Brain microvascular endothelial cell (primary cell): ENCODE results near the gene SPINK4.

Source experiments
- DNase-seq: peaks from one replicate; pipeline ENCODE4 v3.0.0-alpha.2; 2020
- H3K27ac ChIP-seq: fragments of 250-450 bp; sonication (Bioruptor Pico); 2 replicates; pipeline ENCODE4 v1.5.1; 2020; ENCODE audit warnings: mild to moderate bottlenecking, moderate library complexity
- H3K27me3 ChIP-seq: fragments of 250-450 bp; sonication (Bioruptor Pico); replicated peaks from 2 replicates; pipeline ENCODE4 v1.5.1; 2020; ENCODE audit warnings: mild to moderate bottlenecking
- H3K36me3 ChIP-seq: fragments of 250-450 bp; sonication (Bioruptor Pico); replicated peaks from 2 replicates; pipeline ENCODE4 v1.5.1; 2020; ENCODE audit warnings: mild to moderate bottlenecking
- H3K4me3 ChIP-seq: 2 replicates; pipeline ENCODE4 v1.5.1; 2011; ENCODE audit warnings: low read depth, mild to moderate bottlenecking, control low read depth, low read length, moderate library complexity
- in situ Hi-C: cut with HindIII; loops from 2 replicates; pipeline ENCODE4 v1.10.0; 2017; ENCODE audit warnings: low sequenced_read_pairs, low pct_ligation_motif_present
- TF ChIP-seq, protein P1 (sequence below): IDR thresholded peaks from 2 replicates; pipeline ENCODE4 v1.5.1; 2011; ENCODE audit warnings: low read depth, mild to moderate bottlenecking, moderate library complexity, low read length, control low read depth, inconsistent platforms; ENCODE audit errors: missing control alignments

The SPINK4 gene, protein sequence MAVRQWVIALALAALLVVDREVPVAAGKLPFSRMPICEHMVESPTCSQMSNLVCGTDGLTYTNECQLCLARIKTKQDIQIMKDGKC

GRCh38 chr9:33239921-33240320, at the start of gene SPINK4:
TSS of gene SPINK4 (plus strand) at chr9:33240167. CDS start at chr9:33240209, 42 bp downstream.
- TF ChIP-seq, protein P1, sequence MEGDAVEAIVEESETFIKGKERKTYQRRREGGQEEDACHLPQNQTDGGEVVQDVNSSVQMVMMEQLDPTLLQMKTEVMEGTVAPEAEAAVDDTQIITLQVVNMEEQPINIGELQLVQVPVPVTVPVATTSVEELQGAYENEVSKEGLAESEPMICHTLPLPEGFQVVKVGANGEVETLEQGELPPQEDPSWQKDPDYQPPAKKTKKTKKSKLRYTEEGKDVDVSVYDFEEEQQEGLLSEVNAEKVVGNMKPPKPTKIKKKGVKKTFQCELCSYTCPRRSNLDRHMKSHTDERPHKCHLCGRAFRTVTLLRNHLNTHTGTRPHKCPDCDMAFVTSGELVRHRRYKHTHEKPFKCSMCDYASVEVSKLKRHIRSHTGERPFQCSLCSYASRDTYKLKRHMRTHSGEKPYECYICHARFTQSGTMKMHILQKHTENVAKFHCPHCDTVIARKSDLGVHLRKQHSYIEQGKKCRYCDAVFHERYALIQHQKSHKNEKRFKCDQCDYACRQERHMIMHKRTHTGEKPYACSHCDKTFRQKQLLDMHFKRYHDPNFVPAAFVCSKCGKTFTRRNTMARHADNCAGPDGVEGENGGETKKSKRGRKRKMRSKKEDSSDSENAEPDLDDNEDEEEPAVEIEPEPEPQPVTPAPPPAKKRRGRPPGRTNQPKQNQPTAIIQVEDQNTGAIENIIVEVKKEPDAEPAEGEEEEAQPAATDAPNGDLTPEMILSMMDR = no peak
- Histone ChIP-seq H3K27me3 (no peaks in the 10 kb centered on the region), H3K36me3 (no peaks in the 10 kb centered on the region), H3K27ac (no peak within 1 kb of the TSS), H3K4me3 (no peak within 1 kb of the TSS)
- in situ Hi-C loops = no loop called here
- no peak for DNase-seq

- H3K27ac ChIP-seq = no peak overlapping the region
- DNase-seq = no peak
- H3K36me3 ChIP-seq = no peaks in the 10 kb centered on the region
- TF ChIP-seq, protein P1 = no peak
- no peaks in the 10 kb centered on the region for H3K27me3 ChIP-seq
- H3K4me3 ChIP-seq = no peak overlapping the region
- in situ Hi-C loops = no loop called here
Measured at GRCh38 chr9:33192493-33193255, 47.3 kb upstream of the SPINK4 start.

- TF ChIP-seq, protein P1 = no peak
- in situ Hi-C loops = no loop called here
- no peaks in the 10 kb centered on the region for H3K36me3 ChIP-seq
- no peaks in the 10 kb centered on the region for H3K27me3 ChIP-seq
- no peak overlapping the region for H3K4me3 ChIP-seq
- H3K27ac ChIP-seq = no peak overlapping the region
- no peak for DNase-seq
Measured at GRCh38 chr9:33193818-33194217, 46.1 kb upstream of the SPINK4 start.

DNA sequence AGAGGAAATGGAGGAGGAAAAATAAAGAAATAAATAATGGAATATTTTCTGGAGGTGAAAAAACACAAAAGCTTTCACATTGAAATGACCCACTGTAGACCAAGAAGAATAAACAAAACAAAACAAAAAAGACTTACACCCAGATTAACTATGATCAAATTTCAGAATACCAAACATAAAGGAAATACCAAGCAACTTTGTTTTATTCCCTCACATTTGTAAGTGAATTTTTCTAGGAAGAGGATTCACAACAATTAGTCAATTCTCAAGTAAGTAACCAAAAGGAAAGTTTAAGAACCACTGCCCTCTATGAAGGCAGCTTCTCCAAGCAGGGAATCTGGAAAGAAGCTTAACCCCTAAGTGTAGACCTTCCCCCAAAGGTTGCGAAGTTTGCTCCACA, 43.2 kb upstream of the SPINK4 start:
- Histone ChIP-seq H3K36me3 (no peaks in the 10 kb centered on the region), H3K27me3 (no peaks in the 10 kb centered on the region), H3K4me3 (no peak overlapping the region), H3K27ac (no peak overlapping the region)
- TF ChIP-seq, protein P1 = no peak
- in situ Hi-C loops = no loop called here
- DNase-seq = no peak

DNA sequence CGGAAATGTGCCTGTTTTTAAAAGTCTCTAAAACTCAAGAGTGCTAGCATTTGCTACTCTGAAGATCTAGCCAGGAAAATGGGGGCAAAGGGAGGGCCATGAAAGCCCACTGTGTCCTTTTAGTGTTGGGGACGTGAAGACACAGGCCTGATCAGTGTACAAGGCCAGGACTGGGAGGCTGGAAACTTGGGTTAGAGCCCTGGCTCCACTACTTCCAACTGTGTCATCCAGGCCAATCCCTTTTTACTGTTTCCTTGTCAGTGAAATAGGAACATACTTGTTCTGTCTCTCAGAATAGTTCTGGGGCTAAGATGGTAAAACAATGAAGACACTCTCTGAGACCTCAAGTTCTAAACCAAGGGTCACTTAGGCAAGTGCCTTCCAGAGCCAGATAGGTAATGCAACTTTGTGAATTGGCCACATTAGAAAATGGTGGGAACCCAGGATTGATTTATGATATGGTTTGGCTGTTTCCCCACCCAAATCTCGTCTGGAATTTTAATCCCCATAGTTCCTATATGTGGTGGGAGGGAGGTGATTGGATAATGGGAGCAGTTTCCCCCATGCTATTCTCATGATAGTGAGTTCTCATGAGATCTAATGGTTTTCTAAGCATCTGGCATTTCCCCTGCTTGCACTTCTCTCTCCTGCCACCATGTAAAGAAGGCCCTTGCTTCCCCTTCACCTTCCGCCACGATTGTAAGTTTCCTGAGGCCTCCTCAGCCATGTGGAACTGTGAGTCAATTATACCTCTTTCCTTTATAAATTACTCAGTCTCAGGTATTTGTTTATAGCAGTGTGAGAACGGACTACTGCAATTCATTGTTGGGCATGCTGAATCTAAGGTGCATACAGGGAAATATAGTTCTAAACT, 42.5 kb upstream of the SPINK4 start:
- TF ChIP-seq, protein P1 = no peak
- Histone ChIP-seq H3K36me3 (no peaks in the 10 kb centered on the region), H3K27me3 (no peaks in the 10 kb centered on the region), H3K27ac (no peak overlapping the region), H3K4me3 (no peak overlapping the region)
- DNase-seq = no peak
- in situ Hi-C loops = no loop called here
